ENCODE data around the gene SYT1.

The SYT1 gene

DNA sequence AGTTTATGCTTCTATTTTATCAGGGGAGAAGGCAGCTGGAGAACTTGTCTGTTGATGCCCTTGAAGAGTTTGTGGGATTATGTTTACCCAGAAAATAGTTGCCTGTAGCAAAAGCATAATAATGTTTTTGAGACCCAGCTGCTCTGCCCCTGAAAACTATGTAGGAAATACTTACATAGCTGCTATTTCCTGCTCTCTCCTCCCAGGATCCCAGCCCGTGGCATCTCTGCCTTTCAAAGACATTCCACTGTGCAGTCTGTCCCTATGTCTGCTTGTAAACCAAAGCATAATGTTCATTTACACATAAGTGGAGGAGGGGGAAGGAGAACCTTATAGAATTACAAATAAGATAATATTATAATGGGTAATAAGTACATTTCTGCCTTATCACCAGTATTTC lies 198.7 kb downstream of the SYT1 start:
- no peak for DNase-seq

- no peak for DNase-seq
Observed at GRCh38 chr12:79067977-79068376, 203.4 kb downstream of the SYT1 start.

DNA sequence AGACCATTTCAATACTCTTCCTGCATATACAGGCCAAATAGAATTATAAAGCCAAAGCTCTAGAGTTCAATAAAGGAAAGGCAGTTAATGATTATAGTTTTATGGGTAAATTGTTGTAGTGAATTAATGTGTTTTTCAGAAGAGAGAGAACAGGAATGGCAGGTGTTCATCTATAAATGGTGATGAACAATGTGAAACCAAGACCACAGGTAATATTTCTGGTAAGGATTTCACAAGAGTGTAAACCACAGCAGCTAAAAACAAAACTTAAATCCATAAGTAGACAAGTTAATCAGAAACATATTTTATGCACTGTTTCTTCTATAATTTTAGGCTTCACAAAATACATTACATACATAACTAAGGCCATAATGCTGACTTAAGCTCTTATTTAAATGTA lies 204.4 kb downstream of the SYT1 start:
- no peak for DNase-seq

DNA sequence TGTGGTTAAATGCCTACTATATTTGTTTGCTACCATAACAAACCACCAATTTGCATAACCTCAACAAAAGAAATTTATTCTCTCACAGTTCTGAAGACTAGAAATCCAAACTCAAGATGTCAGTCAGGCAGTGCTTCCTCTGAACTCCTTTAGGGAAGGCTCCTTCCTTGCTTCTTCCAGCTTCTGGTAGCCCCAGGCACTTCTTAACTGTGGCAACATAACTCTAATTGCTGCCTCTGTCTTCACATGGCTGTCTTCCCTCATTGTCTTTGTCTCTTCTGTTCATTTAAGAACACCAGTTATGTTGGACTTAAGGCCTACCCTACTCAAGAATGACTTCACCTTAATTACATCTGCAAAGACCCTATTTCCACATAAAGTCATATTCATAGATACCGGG lies 206.9 kb downstream of the SYT1 start:
- DNase-seq: no peak

DNA sequence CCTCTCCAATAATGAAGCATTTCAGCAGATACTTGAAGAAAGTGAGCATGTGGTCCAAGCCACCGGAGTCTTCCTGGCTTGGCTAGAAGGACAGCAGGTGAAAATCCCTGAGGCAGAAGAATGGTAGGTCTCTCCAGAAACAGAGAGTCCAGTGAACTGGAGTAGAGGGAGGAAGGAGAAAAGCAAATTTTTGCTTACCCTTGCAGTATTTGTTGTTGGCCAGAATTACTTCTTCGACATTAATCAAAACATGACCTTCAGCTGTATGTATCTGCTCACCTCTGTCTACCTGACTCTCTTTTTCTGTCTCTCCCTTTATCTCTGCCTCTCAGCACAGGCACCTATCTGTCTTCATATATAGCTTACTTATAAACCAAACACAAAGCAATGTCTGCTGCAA lies 208.9 kb downstream of the SYT1 start:
- DNase-seq: no peak

DNA sequence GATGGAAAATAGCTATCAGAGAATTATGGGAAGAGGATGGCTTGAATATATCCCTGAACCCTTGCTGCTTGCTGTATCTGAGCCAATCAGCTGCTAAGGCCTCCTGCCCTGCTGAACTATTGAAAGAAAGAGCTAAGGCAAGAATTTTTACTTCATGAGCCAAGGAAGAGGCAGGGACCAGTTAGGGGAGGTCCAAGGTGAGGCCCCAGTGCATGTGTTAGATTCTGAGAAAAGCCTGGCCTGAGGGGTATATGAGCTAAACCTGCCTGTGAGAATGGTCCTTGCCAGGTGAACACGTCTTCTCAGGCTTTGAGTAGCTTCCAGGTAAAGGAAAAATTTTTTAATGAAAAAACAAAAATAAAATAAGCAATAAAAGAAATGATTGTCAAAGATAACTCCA lies 218.0 kb downstream of the SYT1 start:
- DNase-seq: no peak

- DNase-seq: no peak
Observed at GRCh38 chr12:79083181-79083580, 218.6 kb downstream of the SYT1 start.

DNA sequence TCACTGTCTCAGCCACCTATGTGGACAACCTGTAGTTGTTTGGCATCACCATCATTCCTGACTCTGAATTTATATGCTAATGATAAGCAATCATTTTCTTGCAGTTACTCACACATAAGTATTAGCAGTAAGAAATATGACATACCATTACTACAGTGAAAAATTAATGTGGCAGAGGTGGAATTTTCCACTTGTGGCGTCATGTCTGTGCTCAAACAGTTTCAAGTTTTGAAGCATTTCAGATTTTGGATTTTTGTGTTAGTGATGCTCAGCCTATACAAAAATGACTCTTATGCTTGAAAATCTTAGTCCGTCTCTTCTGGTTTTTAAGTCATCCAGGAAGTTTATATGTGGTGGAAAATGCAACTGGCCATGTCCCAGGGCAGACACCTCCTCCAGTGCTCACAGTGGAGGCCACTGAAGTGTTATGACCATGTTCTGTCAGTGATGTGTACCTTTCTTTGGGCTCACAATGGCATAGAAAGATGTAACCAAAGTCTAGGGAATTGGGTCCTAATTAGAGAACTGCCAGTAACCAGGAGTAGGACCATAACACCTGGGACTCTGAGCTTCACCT lies 220.6 kb downstream of the SYT1 start:
- DNase-seq: no peak

GRCh38 chr12:79086541-79087296 lies 222.1 kb downstream of the SYT1 start:
- DNase-seq: no peak

DNA sequence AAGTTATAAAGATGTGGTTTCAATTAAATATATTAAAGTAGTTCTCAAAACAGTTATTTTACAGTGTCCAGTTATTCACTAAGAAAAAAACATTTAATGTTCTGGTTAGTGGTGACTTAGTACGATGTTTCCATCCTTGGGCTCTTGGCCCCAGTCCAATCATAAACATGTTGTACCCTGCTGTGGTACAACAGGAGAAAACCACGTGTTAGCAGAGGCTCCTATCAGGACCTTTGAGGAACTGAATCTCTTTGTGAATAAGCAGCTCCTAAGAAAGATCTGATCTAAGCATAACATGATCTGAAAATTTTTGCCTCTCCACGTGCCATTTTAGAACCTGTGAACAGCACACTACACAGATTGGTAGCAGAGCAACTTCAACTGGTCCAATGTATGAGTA lies 234.0 kb downstream of the SYT1 start:
- DNase-seq: no peak

GRCh38 chr12:79108962-79109361 lies 244.4 kb downstream of the SYT1 start:
- DNase-seq: no peak

DNA sequence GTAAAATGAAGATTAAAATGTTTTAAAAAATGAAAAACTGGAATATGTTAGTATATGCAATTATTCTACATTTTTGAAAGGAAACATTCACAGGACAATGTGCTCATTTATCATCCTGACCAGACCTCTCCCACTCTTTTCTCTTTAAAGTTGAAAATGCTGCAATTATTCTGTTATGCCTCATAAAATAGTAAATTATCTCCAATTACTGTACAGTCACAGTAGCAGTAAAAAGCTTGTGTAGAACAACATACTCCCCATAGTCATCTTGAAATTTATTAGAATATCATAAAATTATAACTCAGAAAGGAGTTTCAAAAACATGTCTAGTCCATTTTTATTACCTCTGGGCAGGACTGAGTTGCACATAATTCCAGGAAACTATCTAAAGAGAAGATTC lies 250.3 kb downstream of the SYT1 start:
- DNase-seq: no peak

DNA sequence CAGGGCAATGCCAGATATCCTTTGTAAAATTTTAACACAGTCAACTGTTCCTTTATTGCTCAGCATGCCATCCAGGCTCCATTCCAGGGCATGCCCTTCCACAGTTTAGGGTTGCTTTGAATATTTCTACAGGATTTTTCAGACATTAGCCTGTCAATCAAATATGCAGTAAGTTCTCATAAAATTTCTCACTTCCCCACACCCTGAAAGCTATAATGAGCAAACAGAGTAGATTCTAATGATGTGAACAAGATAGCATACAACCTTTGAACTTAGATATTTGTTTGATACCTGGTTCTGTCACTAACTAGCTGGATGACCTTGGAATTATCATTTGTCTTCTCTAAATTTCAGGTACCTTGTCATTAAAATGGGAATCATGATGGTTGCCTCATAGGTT lies 251.2 kb downstream of the SYT1 start:
- DNase-seq: no peak

DNA sequence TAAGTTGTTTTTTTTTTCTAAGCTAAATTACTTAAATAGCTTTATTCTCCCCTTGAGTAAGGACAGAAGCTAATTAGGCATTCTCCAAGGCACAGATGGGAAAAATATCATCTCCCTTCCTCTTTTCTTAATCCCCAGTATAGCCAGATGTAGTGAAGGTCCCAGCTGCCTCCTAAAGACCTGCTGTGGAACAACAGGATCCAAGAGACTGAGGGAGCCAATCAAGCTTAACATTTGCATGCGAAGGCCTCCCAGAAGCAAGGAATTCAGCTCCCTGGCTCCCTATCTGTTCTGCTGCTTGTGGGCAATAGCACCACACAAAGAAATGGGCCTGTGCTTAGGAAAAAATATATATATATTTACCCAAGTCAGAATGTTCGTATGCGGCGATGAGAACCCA lies 255.2 kb downstream of the SYT1 start:
- DNase-seq: no peak

DNA sequence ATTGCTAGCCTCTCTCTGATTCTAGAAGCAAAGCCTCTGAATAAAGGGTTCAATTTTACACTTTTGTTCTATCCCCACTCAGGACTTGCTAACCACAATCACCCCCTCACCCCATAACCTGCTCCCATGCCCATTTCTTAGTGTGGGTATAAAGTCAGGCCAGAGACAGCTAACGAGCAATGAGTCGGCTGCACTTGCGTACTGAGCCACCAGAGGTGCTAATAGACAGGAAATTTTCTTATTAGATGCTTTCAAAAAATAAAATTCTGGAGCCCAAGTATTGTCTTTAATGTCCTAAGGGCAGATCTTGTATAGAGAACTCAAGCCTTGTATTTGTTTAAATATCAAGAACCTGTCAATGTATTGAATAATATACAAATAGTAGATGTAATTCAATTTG lies 256.9 kb downstream of the SYT1 start:
- DNase-seq: no peak

GRCh38 chr12:79124385-79124784 lies 259.8 kb downstream of the SYT1 start:
- no peak for DNase-seq

DNA sequence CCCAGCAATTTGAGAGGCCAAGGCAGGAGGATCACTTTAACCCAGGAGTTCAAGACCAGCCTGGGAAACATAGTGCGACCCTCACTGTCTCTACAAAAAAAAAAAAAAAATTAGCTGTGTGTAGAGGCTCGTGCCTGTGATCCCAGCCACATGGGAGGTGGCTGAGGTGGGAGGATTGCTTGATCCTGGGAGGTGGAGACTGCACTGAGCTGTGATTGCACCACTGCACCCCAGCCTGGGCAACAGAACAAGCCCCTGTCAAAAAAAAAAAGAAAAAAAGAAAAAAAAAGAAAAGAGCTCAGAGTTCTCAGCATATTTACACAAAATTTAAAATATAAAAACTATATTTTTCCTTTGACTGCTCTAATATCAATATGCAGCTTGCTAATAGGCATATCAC lies 260.8 kb downstream of the SYT1 start:
- DNase-seq: no peak

DNA sequence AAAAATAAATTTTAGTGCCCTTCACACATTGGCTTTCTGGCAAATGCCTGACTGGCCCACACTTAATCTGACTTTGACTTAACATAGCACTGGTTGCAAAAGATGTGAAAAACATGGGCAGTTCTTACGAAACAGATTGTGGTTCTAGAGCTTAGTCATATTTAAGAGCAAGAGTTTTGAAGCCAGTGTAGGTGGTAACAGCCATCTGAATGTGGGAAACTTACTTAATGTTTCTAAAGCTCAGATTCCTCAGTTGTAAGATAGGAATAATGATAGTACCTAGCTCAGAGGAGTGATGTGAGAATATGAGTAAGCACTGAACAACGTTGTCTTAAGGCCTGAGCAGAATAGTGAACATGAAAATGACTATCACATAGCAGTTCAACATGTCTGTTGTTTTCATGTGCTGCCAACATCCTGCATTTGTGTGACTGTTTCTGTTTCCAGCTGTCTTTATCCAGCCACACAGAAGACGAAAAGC lies 262.7 kb downstream of the SYT1 start:
- DNase-seq: peak in 1 of 2 donors; percentile 50

DNA sequence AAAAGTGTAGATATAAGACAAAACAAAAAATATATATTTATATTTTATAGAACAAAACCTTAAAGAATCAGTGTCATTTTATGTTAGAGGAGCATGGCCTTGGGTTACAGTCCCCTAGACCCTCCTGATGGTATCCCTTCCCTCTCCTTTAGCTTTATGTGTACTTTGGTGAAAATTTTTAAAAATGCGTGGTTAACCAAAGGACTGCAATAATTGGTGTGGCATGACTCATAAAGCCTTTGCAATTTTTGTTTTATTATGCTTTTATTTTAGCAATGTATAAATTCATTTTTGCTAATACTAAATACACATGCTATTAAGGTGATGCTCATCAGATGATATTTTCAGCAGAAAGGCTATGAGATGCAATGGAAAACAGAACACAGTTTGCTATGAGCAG lies 264.4 kb downstream of the SYT1 start:
- no peak for DNase-seq

DNA sequence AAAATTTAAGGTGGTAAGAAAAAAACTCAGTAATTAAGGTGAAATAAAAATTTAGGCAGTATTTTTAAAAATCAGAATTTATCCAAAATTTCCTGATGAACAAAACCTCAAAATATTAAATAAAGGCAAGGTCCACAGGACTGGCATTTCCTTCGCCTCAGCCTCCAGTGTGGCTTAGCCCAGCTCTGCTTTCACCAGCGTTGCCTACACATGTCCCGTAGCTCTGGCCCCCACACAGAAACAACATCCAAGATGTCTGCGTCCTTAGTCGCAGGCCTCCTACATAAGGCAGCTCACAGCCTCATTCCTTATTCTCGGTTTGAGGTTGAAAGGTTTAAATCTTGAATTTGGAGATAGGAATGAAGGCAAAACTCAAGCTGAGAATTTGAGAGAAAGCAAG lies 274.3 kb downstream of the SYT1 start:
- DNase-seq: no peak

DNA sequence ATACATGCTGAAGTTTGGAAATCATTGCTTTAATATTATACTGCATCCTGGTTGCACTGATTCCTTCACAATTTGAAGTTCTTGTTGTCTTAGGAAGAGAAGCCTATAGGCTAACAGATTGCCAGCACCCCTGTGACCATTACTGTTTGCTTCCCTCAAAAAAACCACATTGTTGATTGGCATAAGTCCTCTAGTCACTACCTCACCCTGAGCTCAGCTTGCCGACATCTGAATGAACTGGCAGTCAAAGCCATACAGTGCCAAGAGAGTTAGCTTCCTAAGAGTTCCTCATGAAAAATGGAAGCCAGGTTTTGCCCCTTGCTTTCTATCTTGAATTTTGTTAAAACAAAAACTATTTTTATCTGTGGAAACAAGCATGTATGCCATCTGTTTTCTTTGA lies 276.1 kb downstream of the SYT1 start:
- no peak for DNase-seq

DNA sequence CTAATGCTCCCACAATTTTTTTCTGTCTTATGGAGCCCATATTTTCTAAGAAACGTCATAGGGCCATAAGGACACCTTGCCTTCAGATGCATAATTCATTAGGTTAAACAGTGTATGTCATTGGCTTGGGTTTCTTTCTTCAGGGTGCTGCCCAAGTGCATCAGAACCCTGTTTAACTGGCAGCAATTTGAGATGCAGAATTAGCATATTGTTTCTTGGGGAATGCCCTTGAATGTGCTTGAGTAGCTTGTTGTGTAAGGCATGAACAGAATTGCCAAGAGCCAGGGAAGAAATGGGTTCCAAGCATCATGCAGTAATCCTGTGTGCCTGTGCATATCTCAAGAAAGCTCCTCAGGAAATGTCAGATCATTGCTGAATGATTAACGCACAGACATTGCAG lies 277.2 kb downstream of the SYT1 start:
- DNase-seq: no peak

- no peak for DNase-seq
Observed at GRCh38 chr12:79143803-79144202, 279.2 kb downstream of the SYT1 start.

- no peak for DNase-seq
Observed at GRCh38 chr12:79151956-79152355, 287.4 kb downstream of the SYT1 start.

GRCh38 chr12:79155683-79156082 lies 291.1 kb downstream of the SYT1 start:
- no peak for DNase-seq

Data from hippocampal formation (tissue), 2 donors.